Lung (tissue), 12 donors: ENCODE data around the gene ETV6. TPM values are rescaled to one million over a fixed set of nuclear protein-coding genes. Genes with fewer than 3 reads are reported as not detected.

ENCODE experiments used
- ATAC-seq: fragments of 200-7000 bp; cut with Tn5 transposase; one replicate; pipeline ENCODE4 v1.9.1; 2020; ENCODE audit warnings: moderate number of reproducible peaks; ENCODE audit not compliant: insufficient read depth, low FRiP score
- DNase-seq, 3 donors: peaks; one replicate each; pipeline ENCODE4 v3.0.0-alpha.2; 2013 to 2017
- H3K27ac ChIP-seq, 2 donors: one replicate each; pipeline ENCODE4 v1.5.1; 2013; ENCODE audit warnings: mild to moderate bottlenecking in 2 of 2, moderate library complexity in 2 of 2, control low read depth in 1 of 2, inconsistent platforms in 1 of 2, low read depth in 1 of 2, low read length in 1 of 2
- H3K27me3 ChIP-seq, 3 donors: one replicate each; pipeline ENCODE4 v1.5.1; 2013; ENCODE audit warnings: low read length in 2 of 3; ENCODE audit not compliant: control insufficient read depth in 3 of 3, insufficient read depth in 3 of 3
- H3K36me3 ChIP-seq, 4 donors: one replicate each; pipeline ENCODE4 v1.5.1; 2013; ENCODE audit warnings: low read length in 4 of 4, mild to moderate bottlenecking in 1 of 4, moderate library complexity in 1 of 4; ENCODE audit not compliant: control insufficient read depth in 4 of 4, insufficient read depth in 4 of 4
- H3K4me1 ChIP-seq, 5 donors: one replicate each; pipeline ENCODE4 v1.5.1; 2013; ENCODE audit warnings: low read length in 5 of 5, mild to moderate bottlenecking in 2 of 5, moderate library complexity in 1 of 5; ENCODE audit not compliant: control insufficient read depth in 5 of 5, insufficient read depth in 5 of 5
- H3K4me3 ChIP-seq: one replicate; pipeline ENCODE4 v1.5.1; 2013; ENCODE audit warnings: mild to moderate bottlenecking, control low read depth, moderate library complexity
- H3K9ac ChIP-seq, 2 donors: one replicate each; pipeline ENCODE4 v1.5.1; 2013; ENCODE audit warnings: low read length in 2 of 2, control low read depth in 1 of 2; ENCODE audit not compliant: insufficient read depth in 1 of 2
- H3K9me3 ChIP-seq, 4 donors: one replicate each; pipeline ENCODE4 v1.5.1; 2013; ENCODE audit warnings: low read length in 3 of 4, mild to moderate bottlenecking in 1 of 4, moderate library complexity in 1 of 4; ENCODE audit not compliant: control insufficient read depth in 4 of 4, insufficient read depth in 3 of 4
- CTCF ChIP-seq: IDR thresholded peaks from 2 replicates; pipeline ENCODE4 v1.5.1; 2012; ENCODE audit warnings: mild to moderate bottlenecking; ENCODE audit errors: control extremely low read depth, extremely low read depth
- WGBS, 2 donors: extraction: QIAGEN DNeasy Blood & Tissue Kit; methylation state at CpG; one replicate each; pipeline ENCODE4 v1.1.7; 2013; 5-methylcytosine and 5-hydroxymethylcytosine counted together
- polyA plus RNA-seq, 2 donors: library from polyadenylated mRNA; stranded (reverse); fragments of 200-250 nt; gene quantifications; one replicate each; pipeline ENCODE4 v1.2.1, GENCODE V29; 2013
- total RNA-seq, 2 donors: library from RNA; depleted of rRNA in 1 of 2; stranded (reverse); fragments of >200 nt in 1 of 2; gene quantifications; one replicate each; pipeline ENCODE4 v1.2.1, GENCODE V29; 2014 to 2021
- donor health status: control.
- donor health status: control.
- donor health status: Bipolar disorder and iron deficiency.
- donor health status: healthy.
- donor health status: DM: yes; HTN: yes; CAD: no.

ETV6 gene
- total and polyA plus RNA-seq, 4 donors: 8.6 to 45.7 (median 13.6) TPM

- Histone ChIP-seq H3K27ac (peak overlapping the region in 1 of 2 donors; percentile 18), H3K9me3 (no peaks in the 10 kb centered on the region), H3K36me3 (peaks cover 0 to 9% (median 2%) of the 10 kb centered on the region in 4 donors), H3K27me3 (no peaks in the 10 kb centered on the region), H3K4me3 (no peak overlapping the region), H3K4me1 (peaks cover 7 to 29% (median 15%) of the 10 kb centered on the region in 5 donors), H3K9ac (no peak overlapping the region)
- 97 to 100% methylated on average over 9 of the region's 9 CpGs for WGBS, 2 donors
- no peak for ATAC-seq
- DNase-seq: no peak
- TF ChIP-seq CTCF: no peak
Measured at GRCh38 chr12:11823593-11823992, 174.1 kb downstream of the ETV6 start.

- no peak overlapping the region for H3K27ac ChIP-seq
- no peak overlapping the region for H3K4me3 ChIP-seq
- no peaks in the 10 kb centered on the region for H3K9me3 ChIP-seq
- ATAC-seq (no peak), DNase-seq (no peak)
- no peak for TF ChIP-seq CTCF
- WGBS, 2 donors: 95 to 98% methylated on average over 7 of the region's 7 CpGs
- no peak overlapping the region for H3K9ac ChIP-seq
- H3K36me3 ChIP-seq: peaks cover 0 to 12% (median 2%) of the 10 kb centered on the region in 4 donors
- no peaks in the 10 kb centered on the region for H3K27me3 ChIP-seq
- peaks cover 10 to 30% (median 18%) of the 10 kb centered on the region in 5 donors for H3K4me1 ChIP-seq
Measured at GRCh38 chr12:11824069-11824468, 174.6 kb downstream of the ETV6 start.

- 89 to 93% methylated on average over 3 of the region's 3 CpGs for WGBS, 2 donors
- no peak overlapping the region for H3K9ac ChIP-seq
- no peak overlapping the region for H3K27ac ChIP-seq
- no peak for TF ChIP-seq CTCF
- no peak for ATAC-seq
- peaks cover 0 to 14% (median 2%) of the 10 kb centered on the region in 4 donors for H3K36me3 ChIP-seq
- peaks cover 11 to 37% (median 18%) of the 10 kb centered on the region in 5 donors for H3K4me1 ChIP-seq
- H3K4me3 ChIP-seq: no peak overlapping the region
- H3K27me3 ChIP-seq: no peaks in the 10 kb centered on the region
- no peak for DNase-seq
- H3K9me3 ChIP-seq: no peaks in the 10 kb centered on the region
Measured at GRCh38 chr12:11824736-11825135, 175.3 kb downstream of the ETV6 start.

GRCh38 chr12:11825278-11825677, 175.8 kb downstream of the ETV6 start:
- TF ChIP-seq CTCF: no peak
- no peak overlapping the region for H3K9ac ChIP-seq

More at GRCh38 chr12:11825278-11825677, 175.8 kb downstream of the ETV6 start:
- H3K27me3 ChIP-seq: no peaks in the 10 kb centered on the region
- WGBS, 2 donors: 73 to 80% methylated on average over 7 of the region's 7 CpGs
- H3K36me3 ChIP-seq: peaks cover 0 to 14% (median 2%) of the 10 kb centered on the region in 4 donors
- no peak for DNase-seq
- H3K9me3 ChIP-seq: no peaks in the 10 kb centered on the region
- no peak for ATAC-seq
- H3K27ac ChIP-seq: no peak overlapping the region
- H3K4me3 ChIP-seq: no peak overlapping the region
- H3K4me1 ChIP-seq: peaks cover 11 to 42% (median 22%) of the 10 kb centered on the region in 5 donors
